ENCODE results near the gene ACTN1.

The ACTN1 gene

GRCh38 chr14:68955164-68955850 is 23.8 kb downstream of the ACTN1 start:
- FAIRE-seq, result no peak

GRCh38 chr14:68953196-68953555 is 25.9 kb downstream of the ACTN1 start:
- FAIRE-seq, result no peak
- DNase-seq (ENCODE audit: extremely low spot score, insufficient read length, low read depth), result no peak

More at GRCh38 chr14:68955164-68955850, 23.8 kb downstream of the ACTN1 start:
- DNase-seq (ENCODE audit: extremely low spot score, insufficient read length, low read depth), result no peak

GRCh38 chr14:68952531-68953195 is 26.4 kb downstream of the ACTN1 start:
- DNase-seq (ENCODE audit: extremely low spot score, insufficient read length, low read depth) (no peak), FAIRE-seq (no peak)

GRCh38 chr14:68951800-68952530 is 27.1 kb downstream of the ACTN1 start:
- FAIRE-seq, result no peak
- no peak for DNase-seq (ENCODE audit: extremely low spot score, insufficient read length, low read depth)

- FAIRE-seq (no peak), DNase-seq (ENCODE audit: extremely low spot score, insufficient read length, low read depth) (no peak)
Observed at GRCh38 chr14:68951035-68951797, 27.9 kb downstream of the ACTN1 start.

GRCh38 chr14:68950111-68950510 is 29.0 kb downstream of the ACTN1 start:
- DNase-seq (ENCODE audit: extremely low spot score, insufficient read length, low read depth), result no peak

GRCh38 chr14:68949601-68949965 is 29.5 kb downstream of the ACTN1 start:
- DNase-seq (ENCODE audit: extremely low spot score, insufficient read length, low read depth) (no peak), FAIRE-seq (no peak)

More at GRCh38 chr14:68950111-68950510, 29.0 kb downstream of the ACTN1 start:
- FAIRE-seq, result no peak

- no peak for FAIRE-seq
- no peak for DNase-seq (ENCODE audit: extremely low spot score, insufficient read length, low read depth)
Observed at GRCh38 chr14:68948686-68949600, 30.2 kb downstream of the ACTN1 start.

- no peak for DNase-seq (ENCODE audit: extremely low spot score, insufficient read length, low read depth)
- no peak for FAIRE-seq
Observed at GRCh38 chr14:68947802-68948201, 31.3 kb downstream of the ACTN1 start.

GRCh38 chr14:68946489-68946822 is 32.6 kb downstream of the ACTN1 start:
- FAIRE-seq, result no peak
- DNase-seq (ENCODE audit: extremely low spot score, insufficient read length, low read depth), result no peak

GRCh38 chr14:68945585-68946488 is 33.3 kb downstream of the ACTN1 start:
- FAIRE-seq, result no peak
- no peak for DNase-seq (ENCODE audit: extremely low spot score, insufficient read length, low read depth)

GRCh38 chr14:68945190-68945584 is 33.9 kb downstream of the ACTN1 start:
- FAIRE-seq, result no peak
- DNase-seq (ENCODE audit: extremely low spot score, insufficient read length, low read depth), result no peak

GRCh38 chr14:68944162-68944561 is 34.9 kb downstream of the ACTN1 start:
- FAIRE-seq, result no peak

GRCh38 chr14:68943107-68943506 is 36.0 kb downstream of the ACTN1 start:
- DNase-seq (ENCODE audit: extremely low spot score, insufficient read length, low read depth), result no peak

More at GRCh38 chr14:68944162-68944561, 34.9 kb downstream of the ACTN1 start:
- DNase-seq (ENCODE audit: extremely low spot score, insufficient read length, low read depth), result no peak

GRCh38 chr14:68942296-68943035 is 36.6 kb downstream of the ACTN1 start:
- DNase-seq (ENCODE audit: extremely low spot score, insufficient read length, low read depth) (no peak), FAIRE-seq (no peak)

More at GRCh38 chr14:68943107-68943506, 36.0 kb downstream of the ACTN1 start:
- no peak for FAIRE-seq

GRCh38 chr14:68941820-68942219 is 37.3 kb downstream of the ACTN1 start:
- no peak for FAIRE-seq
- DNase-seq (ENCODE audit: extremely low spot score, insufficient read length, low read depth), result no peak

GRCh38 chr14:68940614-68941185 is 38.4 kb downstream of the ACTN1 start:
- DNase-seq (ENCODE audit: extremely low spot score, insufficient read length, low read depth), result no peak
- FAIRE-seq, result no peak

Measured in GM18507 (cell line).